ENCODE measurements around the gene ACVR1B. TPM values are rescaled to one million over a fixed set of nuclear protein-coding genes. Genes with fewer than 3 reads are reported as not detected.

Gene ACVR1B
- total and polyA plus RNA-seq, 2 donors (not counting 1 experiment from before 2014, with no cell fraction given) = 3.4 to 10.6 TPM

DNA sequence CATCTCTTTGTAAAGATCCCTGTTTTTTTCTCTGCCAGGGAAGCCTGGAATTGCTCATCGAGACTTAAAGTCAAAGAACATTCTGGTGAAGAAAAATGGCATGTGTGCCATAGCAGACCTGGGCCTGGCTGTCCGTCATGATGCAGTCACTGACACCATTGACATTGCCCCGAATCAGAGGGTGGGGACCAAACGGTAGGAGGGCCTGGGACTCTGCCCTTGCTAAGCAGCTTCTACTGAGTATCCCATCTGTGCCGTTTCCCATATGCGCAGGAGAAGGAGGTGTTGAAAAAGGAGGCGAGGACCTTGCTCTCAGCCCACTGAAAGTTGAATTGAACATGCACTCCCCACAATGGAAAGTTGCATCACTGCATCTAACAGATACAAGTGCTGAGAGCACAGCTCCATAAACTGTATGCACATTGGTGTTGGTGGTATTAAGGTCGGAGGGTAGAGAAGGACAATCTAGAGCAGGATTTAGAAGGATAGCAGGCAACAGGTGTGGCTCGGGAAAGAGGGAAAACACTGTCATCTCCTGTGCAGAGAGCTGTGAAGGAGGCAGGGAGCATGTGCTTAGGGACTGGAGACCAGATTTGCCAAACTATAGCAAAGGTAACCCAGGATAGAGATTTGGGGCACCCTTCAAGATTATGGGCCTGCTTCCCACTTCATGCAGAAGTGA lies 33.8 kb downstream of the ACVR1B start:
- ChIA-PET POLR2A (no interaction called here), CTCF (interaction anchor here (0.6 to 21.2 kb wide), 5 partner anchors 7 to 101 kb away, joined by 3 to 707 read pairs (median 11); no protein-coding TSS in a partner anchor)
- Histone ChIP-seq H4K20me1 (ENCODE audit: control insufficient read depth, insufficient read depth, low read length, poor library complexity, severe bottlenecking) (no peaks in the 10 kb centered on the region), H3K9me3 (ENCODE audit: control extremely low read depth in 1 of 3, control insufficient read depth in 2 of 3, insufficient read depth in 1 of 3, low read length in 2 of 3) (no peaks in the 10 kb centered on the region), H3K9ac (ENCODE audit: low read length) (no peak overlapping the region), H2AFZ (ENCODE audit: insufficient read depth, low read depth, low read length, poor library complexity, severe bottlenecking) (no peak overlapping the region), H3K4me2 (replicated peaks; ENCODE audit: low read depth, low read length, poor library complexity, severe bottlenecking) (no peak overlapping the region), H3K27ac (ENCODE audit: low read length in 2 of 2) (no peak overlapping the region), H3K4me3 (ENCODE audit: control extremely low read depth in 1 of 5, extremely low read depth in 1 of 5, insufficient read depth in 1 of 5, low read depth in 2 of 5, low read length in 4 of 5) (no peak overlapping the region), H3K79me2 (ENCODE audit: control insufficient read depth, insufficient read depth, low read length) (no peaks in the 10 kb centered on the region), H3K36me3 (replicated peaks in 1 of 2; ENCODE audit: control extremely low read depth in 1 of 2, control insufficient read depth in 1 of 2, extremely low read depth in 1 of 2, insufficient read depth in 2 of 2, low read length in 1 of 2) (peaks cover 3 to 5% of the 10 kb centered on the region in 2 experiments), H3K4me1 (ENCODE audit: control insufficient read depth in 2 of 2, insufficient read depth in 2 of 2, low read length in 2 of 2) (peaks cover 3 to 5% of the 10 kb centered on the region in 2 donors), H3K27me3 (replicated peaks in 1 of 4; ENCODE audit: control extremely low read depth in 1 of 4, control insufficient read depth in 3 of 4, insufficient read depth in 4 of 4, low read length in 3 of 4) (no peaks in the 10 kb centered on the region)
- WGBS (ENCODE audit: insufficient coverage) = 95% methylated on average over 6 of the region's 9 CpGs
- H3K27ac Mint-ChIP-seq = no peak overlapping the region
- DNase-seq (no peak), ATAC-seq (ENCODE audit: low read depth) (no peak)
- peaks cover 6% of the 10 kb centered on the region for H3K4me1 Mint-ChIP-seq
- no peaks in the 10 kb centered on the region for H3K9me3 Mint-ChIP-seq (ENCODE audit: insufficient read depth)
- intact Hi-C loops (cut with micrococcal nuclease) = no loop called here
- TF ChIP-seq EZH2 (IDR thresholded peaks at IDR 0.05; ENCODE audit: borderline replicate concordance, insufficient read depth, low read depth, low read length, poor library complexity, severe bottlenecking) = no peak
- TF ChIP-seq, protein P1, sequence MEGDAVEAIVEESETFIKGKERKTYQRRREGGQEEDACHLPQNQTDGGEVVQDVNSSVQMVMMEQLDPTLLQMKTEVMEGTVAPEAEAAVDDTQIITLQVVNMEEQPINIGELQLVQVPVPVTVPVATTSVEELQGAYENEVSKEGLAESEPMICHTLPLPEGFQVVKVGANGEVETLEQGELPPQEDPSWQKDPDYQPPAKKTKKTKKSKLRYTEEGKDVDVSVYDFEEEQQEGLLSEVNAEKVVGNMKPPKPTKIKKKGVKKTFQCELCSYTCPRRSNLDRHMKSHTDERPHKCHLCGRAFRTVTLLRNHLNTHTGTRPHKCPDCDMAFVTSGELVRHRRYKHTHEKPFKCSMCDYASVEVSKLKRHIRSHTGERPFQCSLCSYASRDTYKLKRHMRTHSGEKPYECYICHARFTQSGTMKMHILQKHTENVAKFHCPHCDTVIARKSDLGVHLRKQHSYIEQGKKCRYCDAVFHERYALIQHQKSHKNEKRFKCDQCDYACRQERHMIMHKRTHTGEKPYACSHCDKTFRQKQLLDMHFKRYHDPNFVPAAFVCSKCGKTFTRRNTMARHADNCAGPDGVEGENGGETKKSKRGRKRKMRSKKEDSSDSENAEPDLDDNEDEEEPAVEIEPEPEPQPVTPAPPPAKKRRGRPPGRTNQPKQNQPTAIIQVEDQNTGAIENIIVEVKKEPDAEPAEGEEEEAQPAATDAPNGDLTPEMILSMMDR (IDR thresholded peaks at IDR 0.05) = no peak
- no peaks in the 10 kb centered on the region for H3K27me3 Mint-ChIP-seq
- no peak overlapping the region for H3K4me3 Mint-ChIP-seq

DNA sequence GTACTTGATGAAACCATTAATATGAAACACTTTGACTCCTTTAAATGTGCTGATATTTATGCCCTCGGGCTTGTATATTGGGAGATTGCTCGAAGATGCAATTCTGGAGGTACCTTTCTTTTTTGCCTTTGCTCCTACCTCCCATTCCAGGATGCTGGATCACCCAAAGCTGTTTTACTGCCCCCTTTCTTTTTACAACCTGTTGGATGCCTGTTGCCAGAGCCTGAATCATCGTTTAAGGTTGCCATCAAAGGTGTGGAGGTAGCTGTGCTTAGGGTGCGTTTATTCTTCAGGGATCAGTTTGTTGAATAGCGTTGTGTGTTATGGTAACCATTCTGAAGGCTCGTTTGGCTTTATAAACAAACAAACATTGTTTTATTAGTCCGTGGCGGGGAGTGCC lies 35.3 kb downstream of the ACVR1B start:
- no peaks in the 10 kb centered on the region for H3K9me3 Mint-ChIP-seq (ENCODE audit: insufficient read depth)
- WGBS (ENCODE audit: insufficient coverage) = no CpG with 5 or more reads among the region's 8 CpGs
- POLR2A ChIA-PET = no interaction called here

More for the DNA sequence above, 35.3 kb downstream of the ACVR1B start:
- Histone ChIP-seq H3K4me1 (ENCODE audit: control insufficient read depth in 2 of 2, insufficient read depth in 2 of 2, low read length in 2 of 2) (no peaks in the 10 kb centered on the region), H4K20me1 (ENCODE audit: control insufficient read depth, insufficient read depth, low read length, poor library complexity, severe bottlenecking) (no peaks in the 10 kb centered on the region), H3K9ac (ENCODE audit: low read length) (no peak overlapping the region), H3K79me2 (ENCODE audit: control insufficient read depth, insufficient read depth, low read length) (no peaks in the 10 kb centered on the region), H3K4me3 (ENCODE audit: control extremely low read depth in 1 of 5, extremely low read depth in 1 of 5, insufficient read depth in 1 of 5, low read depth in 2 of 5, low read length in 4 of 5) (no peak overlapping the region), H2AFZ (ENCODE audit: insufficient read depth, low read depth, low read length, poor library complexity, severe bottlenecking) (no peak overlapping the region), H3K4me2 (replicated peaks; ENCODE audit: low read depth, low read length, poor library complexity, severe bottlenecking) (no peak overlapping the region), H3K36me3 (replicated peaks in 1 of 2; ENCODE audit: control extremely low read depth in 1 of 2, control insufficient read depth in 1 of 2, extremely low read depth in 1 of 2, insufficient read depth in 2 of 2, low read length in 1 of 2) (peaks cover 3 to 5% of the 10 kb centered on the region in 2 experiments), H3K27ac (ENCODE audit: low read length in 2 of 2) (no peak overlapping the region), H3K27me3 (replicated peaks in 1 of 4; ENCODE audit: control extremely low read depth in 1 of 4, control insufficient read depth in 3 of 4, insufficient read depth in 4 of 4, low read length in 3 of 4) (no peaks in the 10 kb centered on the region), H3K9me3 (ENCODE audit: control extremely low read depth in 1 of 3, control insufficient read depth in 2 of 3, insufficient read depth in 1 of 3, low read length in 2 of 3) (no peaks in the 10 kb centered on the region)
- Mint-ChIP-seq H3K4me1 (no peaks in the 10 kb centered on the region), H3K4me3 (no peak overlapping the region), H3K27ac (no peak overlapping the region), H3K27me3 (no peaks in the 10 kb centered on the region)
- no peak for ATAC-seq (ENCODE audit: low read depth)
- CTCF ChIA-PET = interaction anchor here (1.2 to 21.2 kb wide), 3 partner anchors 13 to 35 kb away, joined by 3 to 707 read pairs (median 11); no protein-coding TSS in a partner anchor
- DNase-seq = no peak
- no peak for TF ChIP-seq EZH2 (IDR thresholded peaks at IDR 0.05; ENCODE audit: borderline replicate concordance, insufficient read depth, low read depth, low read length, poor library complexity, severe bottlenecking)
- TF ChIP-seq, protein P1 (IDR thresholded peaks at IDR 0.05) = no peak
- intact Hi-C loops (cut with micrococcal nuclease) = no loop called here

Data from B cell (primary cell).